Gastroesophageal sphincter (tissue), 4 donors: ENCODE results near the gene C7orf33. TPM values are rescaled to one million over a fixed set of nuclear protein-coding genes. Genes with fewer than 3 reads are reported as not detected.

ENCODE experiments used
- total RNA-seq, 4 donors: library from RNA; depleted of rRNA; stranded (reverse); fragments of >200 nt; gene quantifications; one replicate each; pipeline ENCODE4 v1.1.0, GENCODE V29; 2016

C7orf33 gene
- total RNA-seq, 4 donors from 2014 or later: not detected

Other genes with a start within 250 kb of the C7orf33 start
- gene CUL1, start 108.1 kb downstream of the C7orf33 start, total RNA-seq: 10 to 100 TPM; 80.6 to 83.7 (median 82.8) TPM